ENCODE measurements around the gene HOMER2. TPM values are rescaled to one million over a fixed set of nuclear protein-coding genes. Genes with fewer than 3 reads are reported as not detected.
"Not testable (repeated sequence)": the region's sequence is repeated elsewhere in the genome, so short reads cannot be mapped to it uniquely, and the experiment has no call there.

HOMER2 gene
- total RNA-seq, 2 donors from 2014 or later, result 2.2 to 4.4 TPM

GRCh38 chr15:82918162-82918561 lies 34.4 kb downstream of the HOMER2 start:
- no peaks in the 10 kb centered on the region for H3K36me3 Mint-ChIP-seq
- ATAC-seq, result no peak
- DNase-seq (ENCODE audit: low spot score in 2 of 2), result no peak
- no peak overlapping the region for H3K27ac Mint-ChIP-seq
- no peaks in the 10 kb centered on the region for H3K9me3 Mint-ChIP-seq

- ATAC-seq (no peak), DNase-seq (ENCODE audit: low spot score in 2 of 2) (no peak)
- H3K27ac Mint-ChIP-seq, result no peak overlapping the region
- H3K36me3 Mint-ChIP-seq, result no peaks in the 10 kb centered on the region
- H3K9me3 Mint-ChIP-seq, result no peaks in the 10 kb centered on the region
These were observed 35.3 kb downstream of the HOMER2 start for GRCh38 chr15:82917249-82917648.

- no peak for ATAC-seq
- DNase-seq (ENCODE audit: low spot score in 2 of 2), result no peak
- no peaks in the 10 kb centered on the region for H3K9me3 Mint-ChIP-seq
- H3K36me3 Mint-ChIP-seq, result no peaks in the 10 kb centered on the region
- no peak overlapping the region for H3K27ac Mint-ChIP-seq
These were observed 36.2 kb downstream of the HOMER2 start for GRCh38 chr15:82916161-82916952.

- no peak overlapping the region for H3K27ac Mint-ChIP-seq
- H3K36me3 Mint-ChIP-seq, result peaks cover 2% of the 10 kb centered on the region in 2 donors
- H3K9me3 Mint-ChIP-seq, result peaks cover 2% of the 10 kb centered on the region in 2 donors
- ATAC-seq, result no peak
- no peak for DNase-seq (ENCODE audit: low spot score in 2 of 2)
These were observed 38.1 kb downstream of the HOMER2 start for GRCh38 chr15:82914396-82914795.

- peaks cover 11 to 12% of the 10 kb centered on the region in 2 donors for H3K36me3 Mint-ChIP-seq
- no peak for ATAC-seq
- DNase-seq (ENCODE audit: low spot score in 2 of 2), result no peak
- H3K27ac Mint-ChIP-seq, result no peak overlapping the region
- H3K9me3 Mint-ChIP-seq, result peaks cover 15 to 20% of the 10 kb centered on the region in 2 donors
These were observed 41.1 kb downstream of the HOMER2 start for GRCh38 chr15:82911458-82911857.

GRCh38 chr15:82910721-82911120 lies 41.8 kb downstream of the HOMER2 start:
- H3K9me3 Mint-ChIP-seq, result peaks cover 15 to 23% of the 10 kb centered on the region in 2 donors

GRCh38 chr15:82909080-82909815 lies 43.3 kb downstream of the HOMER2 start:
- Mint-ChIP-seq H3K9me3 (peaks cover 15 to 23% of the 10 kb centered on the region in 2 donors), H3K36me3 (peaks cover 11 to 12% of the 10 kb centered on the region in 2 donors), H3K27ac (no peak overlapping the region)
- DNase-seq (ENCODE audit: low spot score in 2 of 2) (no peak), ATAC-seq (no peak)

More at GRCh38 chr15:82910721-82911120, 41.8 kb downstream of the HOMER2 start:
- no peak for DNase-seq (ENCODE audit: low spot score in 2 of 2)
- no peak for ATAC-seq
- Mint-ChIP-seq H3K36me3 (peaks cover 11 to 12% of the 10 kb centered on the region in 2 donors), H3K27ac (no peak overlapping the region)

- no peak overlapping the region for H3K27ac Mint-ChIP-seq
- ATAC-seq (no peak), DNase-seq (ENCODE audit: low spot score in 2 of 2) (no peak)
- peaks cover 15 to 23% of the 10 kb centered on the region in 2 donors for H3K9me3 Mint-ChIP-seq
- peaks cover 11 to 12% of the 10 kb centered on the region in 2 donors for H3K36me3 Mint-ChIP-seq
These were observed 45.2 kb downstream of the HOMER2 start for GRCh38 chr15:82907350-82907749.

- ATAC-seq (no peak), DNase-seq (ENCODE audit: low spot score in 2 of 2) (no peak)
- Mint-ChIP-seq H3K27ac (no peak overlapping the region), H3K36me3 (peaks cover 11 to 12% of the 10 kb centered on the region in 2 donors), H3K9me3 (peaks cover 15 to 23% of the 10 kb centered on the region in 2 donors)
These were observed 47.9 kb downstream of the HOMER2 start for GRCh38 chr15:82904574-82904973.

- ATAC-seq, result no peak
- Mint-ChIP-seq H3K9me3 (peaks cover 5 to 13% of the 10 kb centered on the region in 2 donors), H3K36me3 (peaks cover under 1 to 1% of the 10 kb centered on the region in 2 donors), H3K27ac (no peak overlapping the region)
- DNase-seq (ENCODE audit: low spot score in 2 of 2), result no peak
These were observed 49.0 kb downstream of the HOMER2 start for GRCh38 chr15:82903511-82903910.

- ATAC-seq (no peak), DNase-seq (ENCODE audit: low spot score in 2 of 2) (no peak)
- peaks cover 0 to 3% of the 10 kb centered on the region in 2 donors for H3K9me3 Mint-ChIP-seq
- H3K27ac Mint-ChIP-seq, result no peak overlapping the region
- H3K36me3 Mint-ChIP-seq, result no peaks in the 10 kb centered on the region
These were observed 51.3 kb downstream of the HOMER2 start for GRCh38 chr15:82901114-82901805.

GRCh38 chr15:82900511-82901060 lies 51.9 kb downstream of the HOMER2 start:
- Mint-ChIP-seq H3K9me3 (no peaks in the 10 kb centered on the region), H3K27ac (no peak overlapping the region), H3K36me3 (no peaks in the 10 kb centered on the region)
- ATAC-seq (no peak), DNase-seq (ENCODE audit: low spot score in 2 of 2) (no peak)

- no peak overlapping the region for H3K27ac Mint-ChIP-seq
- H3K36me3 Mint-ChIP-seq, result no peaks in the 10 kb centered on the region
- DNase-seq (ENCODE audit: low spot score in 2 of 2) (no peak), ATAC-seq (no peak)
- no peaks in the 10 kb centered on the region for H3K9me3 Mint-ChIP-seq
These were observed 53.6 kb downstream of the HOMER2 start for GRCh38 chr15:82898961-82899360.

GRCh38 chr15:82895983-82896382 lies 56.5 kb downstream of the HOMER2 start:
- no peaks in the 10 kb centered on the region for H3K9me3 Mint-ChIP-seq
- no peaks in the 10 kb centered on the region for H3K36me3 Mint-ChIP-seq
- no peak overlapping the region for H3K27ac Mint-ChIP-seq
- ATAC-seq (no peak), DNase-seq (ENCODE audit: low spot score in 2 of 2) (no peak)

- no peak overlapping the region for H3K27ac Mint-ChIP-seq
- H3K9me3 Mint-ChIP-seq, result no peaks in the 10 kb centered on the region
- H3K36me3 Mint-ChIP-seq, result no peaks in the 10 kb centered on the region
- DNase-seq (ENCODE audit: low spot score in 2 of 2), result no peak
- no peak for ATAC-seq
These were observed 57.5 kb downstream of the HOMER2 start for GRCh38 chr15:82894971-82895520.

- H3K36me3 Mint-ChIP-seq, H3K27ac Mint-ChIP-seq: not testable (repeated sequence)
These were observed 59.0 kb downstream of the HOMER2 start for GRCh38 chr15:82893473-82893872.

More at GRCh38 chr15:82893473-82893872, 59.0 kb downstream of the HOMER2 start:
- not testable (repeated sequence) for ATAC-seq; H3K9me3 Mint-ChIP-seq; DNase-seq (ENCODE audit: low spot score in 2 of 2)

Measured in activated naive CD4-positive, alpha-beta T cell treated with anti-CD3 and anti-CD28 coated beads, Interleukin-2, amount 50 U/mL, for 72 hours (primary cell).